Activated gamma-delta T cell treated with anti-CD3 and anti-CD28 coated beads, Interleukin-2, amount 50 U/mL, for 16 hours (primary cell): Measurements from ENCODE around the gene SDC1.

Source experiments
- DNase-seq: peaks from one replicate; pipeline ENCODE4 v3.0.0-alpha.2; 2020; ENCODE audit warnings: low read depth

SDC1 gene

DNA sequence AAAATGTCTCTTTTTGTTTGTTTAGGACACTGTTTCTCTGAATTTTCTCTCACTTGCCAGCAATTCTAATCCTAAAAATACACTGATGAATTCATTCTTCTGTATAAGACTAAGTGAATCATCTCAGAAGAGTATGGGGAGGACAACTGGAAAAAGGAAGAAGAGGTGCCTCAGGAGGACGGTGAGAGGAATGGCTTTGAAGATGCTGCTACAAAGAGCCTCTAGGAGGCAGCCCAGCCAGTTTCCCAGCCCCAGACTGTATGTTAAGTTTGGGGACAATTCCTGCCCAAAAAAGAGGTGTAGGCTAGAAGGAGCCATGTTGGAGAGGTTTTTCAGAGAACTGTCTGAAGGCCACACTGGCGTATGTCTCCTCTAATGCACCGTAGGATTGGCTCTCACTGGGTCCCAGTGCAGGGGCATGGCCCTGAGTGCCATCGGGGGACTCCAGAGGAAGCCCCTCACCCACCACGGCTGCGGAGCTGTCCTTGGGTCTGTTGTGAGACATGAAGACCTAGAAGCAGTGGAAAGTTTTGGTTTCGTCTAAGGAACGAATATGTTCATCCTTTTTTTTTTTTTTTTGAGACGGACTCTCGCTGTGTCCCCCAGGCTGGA is 3.1 kb upstream of the SDC1 start:
- no peak for DNase-seq

- no peak for DNase-seq
Measured at GRCh38 chr2:20226152-20226545, 1.2 kb upstream of the SDC1 start.

GRCh38 chr2:20225294-20226151 is 593 bp upstream of the SDC1 start:
- no peak for DNase-seq

DNA sequence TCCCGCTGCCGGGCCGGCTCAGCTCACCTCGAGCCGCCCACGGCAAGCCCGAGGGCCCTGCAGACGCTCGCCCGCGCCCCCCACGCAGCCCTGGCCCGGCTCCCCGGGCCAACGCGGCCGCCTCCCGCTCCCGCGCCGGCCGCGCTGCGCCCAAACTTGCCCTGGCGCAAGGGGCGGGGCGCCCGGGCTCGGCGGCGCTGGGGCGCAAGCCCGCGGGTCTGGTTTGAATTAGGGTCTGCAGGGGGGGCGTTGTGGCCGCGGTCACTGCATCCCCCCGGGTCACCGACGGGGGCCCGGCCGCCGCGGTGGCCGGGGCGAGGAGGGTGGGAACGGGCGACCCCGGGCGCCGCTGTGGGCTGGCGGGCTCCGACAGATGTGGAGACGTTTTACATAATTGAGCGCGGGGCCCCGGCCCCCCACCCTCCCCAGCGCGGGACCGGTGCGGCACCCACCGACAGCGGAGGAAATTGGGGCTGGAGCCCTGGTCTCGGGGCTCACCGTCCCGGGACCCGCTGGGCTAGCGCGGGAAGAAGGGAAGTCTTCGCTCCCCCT is 690 bp downstream of the SDC1 start:
- DNase-seq = no peak

- DNase-seq = no peak
Measured at GRCh38 chr2:20223407-20224163, 1.3 kb downstream of the SDC1 start.

GRCh38 chr2:20222769-20223406 is 2.0 kb downstream of the SDC1 start:
- DNase-seq = no peak

- DNase-seq = no peak
Measured at GRCh38 chr2:20222014-20222768, 2.7 kb downstream of the SDC1 start.

DNA sequence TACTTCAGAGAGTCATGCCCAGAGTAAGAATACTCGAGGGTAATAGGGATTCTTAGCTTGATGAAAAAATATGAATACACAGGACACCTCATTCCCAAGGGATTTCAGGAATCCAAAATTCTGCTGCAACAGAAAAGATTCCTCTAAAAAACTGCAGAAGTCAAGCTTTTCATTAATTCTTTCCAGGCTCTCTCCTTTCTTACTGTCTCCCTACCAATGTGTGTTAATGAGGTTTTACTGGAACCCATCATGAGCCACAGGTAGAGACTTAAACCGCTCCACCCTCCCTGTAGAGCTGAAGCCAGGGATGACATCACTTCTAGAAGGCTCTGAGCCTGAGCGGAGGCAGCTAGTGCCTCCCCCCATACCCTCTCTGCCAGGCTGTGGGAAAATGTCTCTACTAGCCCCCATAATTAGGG is 3.4 kb downstream of the SDC1 start:
- DNase-seq = no peak

GRCh38 chr2:20220806-20221554 is 4.0 kb downstream of the SDC1 start:
- DNase-seq = no peak

DNA sequence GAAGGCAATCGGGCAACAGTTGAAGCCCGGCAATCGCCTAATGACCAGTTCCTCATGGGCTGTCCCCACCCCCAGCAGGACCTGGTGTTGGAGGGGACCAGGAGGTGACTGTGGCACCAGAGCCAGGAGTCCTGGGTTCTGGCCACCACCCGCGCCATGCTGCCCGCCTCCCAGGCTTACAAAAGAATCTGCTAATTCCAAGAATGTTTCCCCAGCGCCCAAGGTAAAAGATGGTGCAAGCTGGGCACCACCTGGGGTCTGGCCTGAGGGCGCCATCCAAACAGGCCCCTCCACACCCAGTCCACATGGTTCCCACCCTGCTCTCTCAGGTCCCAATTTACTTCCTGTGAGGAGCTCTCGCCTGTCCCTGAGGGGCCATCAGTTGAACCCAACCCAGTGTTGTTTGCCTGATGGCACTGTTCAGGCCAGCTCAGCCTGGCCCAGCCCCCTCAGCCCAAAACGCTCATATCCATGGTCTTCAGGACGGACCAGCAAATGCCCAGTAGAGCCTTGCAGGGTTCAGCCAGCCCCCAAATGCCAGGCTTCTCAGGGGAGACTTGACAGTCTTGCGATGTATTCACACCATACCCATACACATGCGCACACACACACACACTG is 5.1 kb downstream of the SDC1 start:
- DNase-seq = no peak

DNA sequence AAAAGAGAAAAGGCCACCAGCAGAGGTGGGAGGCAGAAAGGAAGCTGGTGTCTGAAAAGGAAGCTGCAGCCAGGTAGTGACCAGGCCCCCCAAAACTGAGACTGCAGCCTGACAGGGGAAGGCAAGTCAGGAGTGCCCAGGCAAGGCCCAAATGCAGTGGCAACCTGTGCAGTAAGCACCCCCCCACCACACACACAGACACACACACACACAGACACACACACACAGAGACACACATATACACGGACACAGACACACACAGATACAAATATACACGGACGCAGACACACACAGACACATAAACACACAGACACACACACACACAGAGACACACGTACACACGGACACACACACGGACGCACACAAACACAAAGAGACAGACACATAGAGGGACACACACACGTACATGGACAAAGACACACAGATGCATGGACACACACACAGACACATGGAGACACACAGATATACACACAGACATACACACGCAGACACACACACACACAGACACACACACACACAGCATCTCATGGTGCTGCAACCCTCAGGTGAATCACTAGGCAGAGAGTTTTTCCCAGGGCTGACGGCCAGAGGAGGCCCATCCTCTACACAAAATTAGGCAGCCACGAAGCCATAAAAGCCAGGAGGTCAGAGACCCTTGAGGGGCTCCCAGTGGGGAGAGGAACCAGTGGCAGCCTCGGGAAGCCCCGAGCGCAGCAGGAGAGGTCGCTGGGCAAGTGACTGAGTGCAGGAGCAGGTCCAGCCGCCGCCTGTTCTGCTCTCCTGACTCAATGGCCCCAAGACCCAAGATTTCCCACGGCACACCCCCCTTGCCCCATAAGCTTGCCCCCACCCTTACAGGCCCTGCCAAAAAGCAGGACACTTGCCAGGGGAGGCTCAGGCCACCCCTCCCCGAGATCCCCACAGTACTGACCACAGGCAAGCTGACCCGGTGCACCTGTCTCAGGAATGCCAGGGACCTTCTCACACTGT is 6.3 kb downstream of the SDC1 start:
- DNase-seq = no peak

DNA sequence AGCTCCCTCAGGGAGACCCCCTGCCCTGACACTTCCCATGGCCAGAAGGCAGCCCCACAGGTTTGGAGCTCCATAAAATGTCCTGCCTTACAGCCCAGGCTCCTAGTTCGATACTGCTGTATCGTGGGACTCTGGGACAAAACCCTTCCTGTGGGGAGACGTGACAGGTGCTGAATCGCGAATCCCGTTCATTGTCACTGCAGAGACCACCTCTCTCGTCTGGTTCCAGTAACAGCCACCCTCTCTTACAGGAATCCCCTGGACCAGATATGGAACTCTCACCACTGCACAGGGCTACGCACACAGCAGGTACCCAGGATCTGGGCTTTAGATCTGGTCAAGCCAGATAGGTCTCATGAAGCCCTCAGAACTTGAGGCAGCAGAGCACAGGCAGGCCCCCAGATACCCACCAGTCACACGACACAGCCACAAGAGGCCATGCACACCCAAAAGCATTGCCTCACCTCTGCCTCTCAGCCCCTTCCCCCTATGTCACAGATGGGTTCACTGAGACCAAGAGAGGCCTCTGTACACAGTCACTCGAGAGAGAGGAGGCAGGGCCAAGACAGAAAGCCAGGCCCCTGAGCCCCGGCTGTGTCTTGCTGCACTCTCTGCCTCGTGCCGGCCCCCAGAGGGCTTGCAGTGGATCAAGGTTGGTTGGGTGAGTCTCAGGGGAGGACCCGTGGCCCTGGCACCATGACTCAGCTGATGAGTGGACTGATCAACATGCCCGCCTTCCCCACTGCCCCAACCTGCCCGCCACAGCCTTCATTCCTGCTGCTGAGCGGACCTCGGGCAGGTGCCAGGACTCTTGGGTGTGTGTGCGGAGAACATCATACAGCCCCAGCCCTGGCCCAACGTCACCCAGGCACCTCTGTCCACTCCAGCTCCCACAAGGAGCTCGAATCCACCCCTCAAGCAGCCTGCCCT is 7.6 kb downstream of the SDC1 start:
- no peak for DNase-seq

DNA sequence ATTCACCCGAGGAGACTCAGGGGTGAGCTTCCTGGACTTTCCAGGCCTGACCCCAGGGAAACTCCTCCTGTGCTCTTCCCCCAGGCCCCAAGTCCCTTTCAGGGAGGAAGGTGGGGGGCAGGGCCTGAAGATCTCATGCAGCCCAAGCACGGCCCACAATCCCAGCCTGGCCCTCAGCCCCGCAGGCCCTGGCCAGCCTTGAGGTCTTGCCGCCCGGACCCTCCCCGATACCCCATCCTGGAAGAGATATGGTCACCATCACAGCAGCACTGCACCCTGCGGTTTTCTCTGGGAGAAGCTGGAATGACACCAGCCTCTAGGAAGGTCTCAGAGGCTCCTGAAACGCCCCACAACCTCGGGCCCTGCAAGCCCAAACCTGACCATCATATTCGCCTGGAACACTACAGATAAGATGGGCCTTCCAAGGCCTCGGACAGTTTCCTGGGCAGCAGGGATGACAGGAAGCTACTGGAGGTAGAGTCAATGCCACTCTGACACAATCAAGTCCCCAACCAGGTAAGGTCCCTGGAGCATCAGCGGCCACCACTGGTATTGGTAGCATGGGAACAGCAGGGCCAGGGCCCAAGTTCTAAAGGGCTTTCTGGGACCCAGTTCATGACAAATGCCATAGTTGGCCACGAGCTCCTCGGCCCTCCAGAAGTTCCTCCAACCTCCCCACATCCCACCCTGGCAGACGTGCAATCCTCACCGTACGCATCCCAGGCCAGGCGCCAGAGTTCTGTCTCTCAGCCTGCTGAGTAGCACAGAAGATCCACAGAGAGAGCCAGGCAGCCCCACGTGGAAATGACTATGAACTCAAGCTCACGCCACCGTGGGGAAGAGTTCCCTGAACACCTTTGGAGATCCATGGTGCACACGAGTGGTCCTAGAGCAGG is 8.6 kb downstream of the SDC1 start:
- DNase-seq = no peak

DNA sequence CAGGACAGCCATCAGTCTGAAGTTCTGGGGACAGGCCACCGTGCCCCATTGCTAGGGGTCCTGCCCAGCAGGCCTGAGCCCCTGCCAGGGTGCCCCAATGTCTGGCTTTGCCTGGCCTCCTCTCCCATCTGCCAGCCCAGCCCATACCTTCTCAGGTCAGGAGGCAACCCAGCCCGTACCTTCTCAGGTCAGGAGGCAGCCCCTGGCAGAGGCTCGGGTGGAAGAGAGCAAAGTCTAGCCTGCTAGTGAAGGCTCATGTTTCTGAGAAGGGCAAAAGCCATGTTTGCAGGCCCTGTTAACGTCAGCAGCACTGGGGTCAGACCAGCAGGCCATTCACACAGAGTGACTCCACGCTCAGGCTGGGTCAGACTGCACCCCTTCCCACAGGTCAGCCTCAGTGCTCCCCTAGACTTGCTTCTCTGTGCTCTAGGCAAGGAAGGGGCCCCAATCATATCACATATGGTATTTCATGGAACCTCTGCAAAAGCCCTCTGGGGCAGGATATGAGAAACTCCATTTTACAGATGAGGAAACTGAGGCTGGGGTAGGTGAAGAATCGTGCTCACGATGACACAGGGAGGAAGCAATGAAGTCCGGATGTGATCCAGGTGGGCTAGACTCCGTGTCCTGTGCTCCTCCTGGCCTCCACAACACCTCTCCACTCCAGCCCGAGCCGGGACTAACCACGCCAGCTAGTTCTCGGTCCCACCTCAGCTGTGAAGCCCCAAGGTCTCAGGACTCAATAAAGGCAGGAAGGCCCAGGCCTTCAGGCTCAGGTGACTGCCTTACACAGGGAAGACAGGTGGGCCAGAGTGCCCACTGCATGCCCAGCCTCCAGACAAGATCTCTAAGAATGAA is 9.5 kb downstream of the SDC1 start:
- DNase-seq = no peak

GRCh38 chr2:20214566-20215182 is 10.3 kb downstream of the SDC1 start:
- DNase-seq = no peak
